Upper lobe of left lung (tissue), 6 donors: ENCODE data around the gene MAPRE3. TPM values are rescaled to one million over a fixed set of nuclear protein-coding genes. Genes with fewer than 3 reads are reported as not detected.

ENCODE experiments used
- ATAC-seq, 2 donors: fragments of 200-7000 bp; cut with Tn5 transposase; one replicate each; pipeline ENCODE4 v1.9.1; 2022; ENCODE audit warnings: mild to moderate bottlenecking in 2 of 2, moderate library complexity in 2 of 2; ENCODE audit not compliant: low FRiP score in 2 of 2
- DNase-seq, 2 donors: peaks; one replicate each; pipeline ENCODE4 v3.0.0-alpha.2; 2019 to 2020
- H3K27ac ChIP-seq, 4 donors: fragments of 200-600 bp; sonication (generic); one replicate each; pipeline ENCODE4 v1.5.1; 2016 to 2019
- H3K27me3 ChIP-seq, 4 donors: fragments of 200-600 bp; sonication (generic); one replicate each; pipeline ENCODE4 v1.5.1; 2017 to 2019
- H3K36me3 ChIP-seq, 4 donors: fragments of 200-600 bp; sonication (generic); one replicate each; pipeline ENCODE4 v1.5.1; 2016 to 2019
- H3K4me1 ChIP-seq, 4 donors: fragments of 200-600 bp; sonication (generic); one replicate each; pipeline ENCODE4 v1.5.1; 2018 to 2019
- H3K4me3 ChIP-seq, 4 donors: fragments of 200-600 bp; sonication (generic); one replicate each; pipeline ENCODE4 v1.5.1; 2017 to 2019; ENCODE audit warnings: mild to moderate bottlenecking in 2 of 4, moderate library complexity in 1 of 4
- H3K9me3 ChIP-seq, 4 donors: fragments of 200-600 bp; sonication (generic); one replicate each; pipeline ENCODE4 v1.5.1; 2018 to 2019
- CTCF ChIP-seq, 6 experiments: fragments of 450-650 bp in 4 of 6; fragments of 200-600 bp in 2 of 6; sonication (generic) in 2 of 6; IDR thresholded peaks; one replicate each; pipeline ENCODE4 v1.5.1; 2016 to 2019; ENCODE audit warnings: antibody characterized with exemption in 6 of 6
- EP300 ChIP-seq, 4 donors: sonication (generic); formaldehyde crosslinking; IDR thresholded peaks; one replicate each; pipeline ENCODE4 v1.5.1; 2017; ENCODE audit warnings: antibody characterized with exemption in 4 of 4, control low read depth in 2 of 4
- POLR2A ChIP-seq, 4 donors: fragments of 450-650 bp; IDR thresholded peaks; one replicate each; pipeline ENCODE4 v1.5.1; 2016 to 2017; ENCODE audit warnings: antibody characterized with exemption in 4 of 4, mild to moderate bottlenecking in 2 of 4
- POLR2AphosphoS5 ChIP-seq, 2 donors: sonication (generic); formaldehyde crosslinking; IDR thresholded peaks; one replicate each; pipeline ENCODE4 v1.5.1; 2017; ENCODE audit warnings: antibody characterized with exemption in 2 of 2
- WGBS, 2 donors: methylation state at CpG; one replicate each; pipeline ENCODE4 v1.1.5; 2017 to 2018; 5-methylcytosine and 5-hydroxymethylcytosine counted together
- total RNA-seq, 6 donors: library from RNA; depleted of rRNA in 4 of 6; stranded (reverse); fragments of >200 nt in 4 of 6; gene quantifications; one replicate each; pipeline versions ENCODE4 v1.1.0 to v1.2.1, GENCODE V29; 2016 to 2021
- donor health status: DM: no; HTN: no; CAD: no; lungs with moderate emphysema.
- donor health status: DM: no; HTN: yes; CAD: no; lungs with severe emphysema.

Gene MAPRE3
- total RNA-seq, 6 donors from 2014 or later = 13.5 to 61.8 (median 20.1) TPM

- 88 to 97% methylated on average over 5 to 10 of the region's 10 CpGs for WGBS, 2 donors
- Histone ChIP-seq H3K27me3 (no peaks in the 10 kb centered on the region), H3K9me3 (no peaks in the 10 kb centered on the region), H3K4me3 (no peak overlapping the region), H3K36me3 (no peaks in the 10 kb centered on the region), H3K4me1 (no peaks in the 10 kb centered on the region), H3K27ac (no peak overlapping the region)
- no peak for ATAC-seq
- no peak for TF ChIP-seq POLR2A (IDR thresholded peaks at IDR 0.05)
- no peak for TF ChIP-seq POLR2AphosphoS5 (IDR thresholded peaks at IDR 0.05)
- TF ChIP-seq CTCF (IDR thresholded peaks at IDR 0.05) = no peak
- no peak for TF ChIP-seq EP300 (IDR thresholded peaks at IDR 0.05)
- DNase-seq = no peak
Measured at GRCh38 chr2:26934335-26934724, 36.1 kb upstream of the MAPRE3 start.

- Histone ChIP-seq H3K27ac (no peak overlapping the region), H3K36me3 (no peaks in the 10 kb centered on the region), H3K9me3 (no peaks in the 10 kb centered on the region), H3K27me3 (no peaks in the 10 kb centered on the region), H3K4me3 (no peak overlapping the region), H3K4me1 (no peaks in the 10 kb centered on the region)
- TF ChIP-seq POLR2A (IDR thresholded peaks at IDR 0.05) = no peak
- no peak for TF ChIP-seq EP300 (IDR thresholded peaks at IDR 0.05)
- no peak for TF ChIP-seq POLR2AphosphoS5 (IDR thresholded peaks at IDR 0.05)
- no peak for TF ChIP-seq CTCF (IDR thresholded peaks at IDR 0.05)
- DNase-seq (no peak), ATAC-seq (no peak)
- 49 to 65% methylated on average over 3 of the region's 3 CpGs for WGBS, 2 donors
Measured at GRCh38 chr2:26934985-26935384, 35.5 kb upstream of the MAPRE3 start.

- 72 to 88% methylated on average over 5 of the region's 5 CpGs for WGBS, 2 donors
- no peaks in the 10 kb centered on the region for H3K9me3 ChIP-seq
- ATAC-seq (no peak), DNase-seq (no peak)
- no peak overlapping the region for H3K4me3 ChIP-seq
- no peaks in the 10 kb centered on the region for H3K27me3 ChIP-seq
- no peak overlapping the region for H3K27ac ChIP-seq
- no peaks in the 10 kb centered on the region for H3K36me3 ChIP-seq
- no peaks in the 10 kb centered on the region for H3K4me1 ChIP-seq
- TF ChIP-seq POLR2A (IDR thresholded peaks at IDR 0.05) (no peak), CTCF (IDR thresholded peaks at IDR 0.05) (no peak), EP300 (IDR thresholded peaks at IDR 0.05) (no peak), POLR2AphosphoS5 (IDR thresholded peaks at IDR 0.05) (no peak)
Measured at GRCh38 chr2:26936855-26937254, 33.6 kb upstream of the MAPRE3 start.

- Histone ChIP-seq H3K9me3 (no peaks in the 10 kb centered on the region), H3K4me1 (no peaks in the 10 kb centered on the region), H3K27ac (no peak overlapping the region), H3K4me3 (no peak overlapping the region), H3K36me3 (no peaks in the 10 kb centered on the region), H3K27me3 (no peaks in the 10 kb centered on the region)
- WGBS, 2 donors = 71 to 77% methylated on average over 9 to 10 of the region's 10 CpGs
- ATAC-seq (no peak), DNase-seq (no peak)
- TF ChIP-seq EP300 (IDR thresholded peaks at IDR 0.05) (no peak), POLR2A (IDR thresholded peaks at IDR 0.05) (no peak), CTCF (IDR thresholded peaks at IDR 0.05) (no peak), POLR2AphosphoS5 (IDR thresholded peaks at IDR 0.05) (no peak)
Measured at GRCh38 chr2:26938399-26939118, 31.9 kb upstream of the MAPRE3 start.

GRCh38 chr2:26940001-26940400 lies 30.4 kb upstream of the MAPRE3 start:
- ATAC-seq (no peak), DNase-seq (no peak)
- Histone ChIP-seq H3K27ac (no peak overlapping the region), H3K4me1 (no peaks in the 10 kb centered on the region), H3K36me3 (no peaks in the 10 kb centered on the region), H3K4me3 (no peak overlapping the region), H3K27me3 (no peaks in the 10 kb centered on the region), H3K9me3 (no peaks in the 10 kb centered on the region)
- WGBS, 2 donors = 85 to 94% methylated on average over 9 of the region's 9 CpGs
- TF ChIP-seq EP300 (IDR thresholded peaks at IDR 0.05) = no peak
- no peak for TF ChIP-seq CTCF (IDR thresholded peaks at IDR 0.05)
- no peak for TF ChIP-seq POLR2A (IDR thresholded peaks at IDR 0.05)
- no peak for TF ChIP-seq POLR2AphosphoS5 (IDR thresholded peaks at IDR 0.05)
